PFSK-1 (cell line): ENCODE results near the gene TNNC2.

Experiments used
- POLR2AphosphoS5 ChIP-seq: IDR thresholded peaks from 2 replicates; pipeline ENCODE4 v1.6.1; 2012; ENCODE audit warnings: low read depth, mild to moderate bottlenecking, control low read depth, low read length, moderate library complexity
- SIN3A ChIP-seq: IDR thresholded peaks from 2 replicates; pipeline ENCODE4 v1.6.1; 2012; ENCODE audit warnings: mild to moderate bottlenecking, low read length, moderate library complexity, borderline replicate concordance; ENCODE audit not compliant: insufficient read depth
- TAF1 ChIP-seq: IDR thresholded peaks from 2 replicates; pipeline ENCODE4 v1.6.1; 2012; ENCODE audit warnings: low read length, control low read depth, borderline replicate concordance; ENCODE audit not compliant: insufficient read depth

DNA sequence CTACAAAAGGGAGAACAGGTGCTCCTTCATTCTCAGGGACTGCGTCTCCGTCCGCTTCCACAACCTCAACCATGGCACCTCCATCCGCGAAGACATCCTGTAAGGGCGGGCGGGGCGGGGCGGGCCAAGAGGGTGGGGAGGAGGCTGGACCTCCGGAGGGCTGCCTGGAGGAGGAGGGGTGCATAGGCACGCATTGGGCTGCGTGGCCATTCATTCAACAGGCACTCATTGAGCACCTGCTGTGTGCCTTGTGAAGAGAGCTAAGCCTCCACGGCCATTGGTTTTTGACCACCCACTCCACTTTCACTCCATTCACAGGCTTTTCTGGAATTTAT, 30.7 kb upstream of the TNNC2 start:
- TF ChIP-seq TAF1 (no peak), POLR2AphosphoS5 (no peak), SIN3A (no peak)
